ENCODE results near the gene WARS2.
A peak's percentile ranks its signal among the peaks of the same experiment; 100 is the strongest.

Gene WARS2

GRCh38 chr1:118992237-118992825 is 148.1 kb downstream of the WARS2 start:
- no peaks in the 10 kb centered on the region for H3K36me3 ChIP-seq (replicated peaks)
- in situ Hi-C loops (cut with HindIII; ENCODE audit: low pct_ligation_motif_present, low sequenced_read_pairs) = no loop called here
- H3K4me3 ChIP-seq (ENCODE audit: low read depth, low read length) = no peak overlapping the region
- no peak overlapping the region for H3K27ac ChIP-seq
- H3K27me3 ChIP-seq (replicated peaks) = no peaks in the 10 kb centered on the region
- TF ChIP-seq CTCF (IDR thresholded peaks at IDR 0.05; ENCODE audit: low read depth, low read length, missing control alignments) = no peak
- DNase-seq = no peak

GRCh38 chr1:118991448-118991847 is 149.0 kb downstream of the WARS2 start:
- no peaks in the 10 kb centered on the region for H3K36me3 ChIP-seq (replicated peaks)
- no peak for TF ChIP-seq CTCF (IDR thresholded peaks at IDR 0.05; ENCODE audit: low read depth, low read length, missing control alignments)
- in situ Hi-C loops (cut with HindIII; ENCODE audit: low pct_ligation_motif_present, low sequenced_read_pairs) = no loop called here
- H3K4me3 ChIP-seq (ENCODE audit: low read depth, low read length) = no peak overlapping the region
- no peaks in the 10 kb centered on the region for H3K27me3 ChIP-seq (replicated peaks)
- no peak for DNase-seq
- H3K27ac ChIP-seq = no peak overlapping the region

GRCh38 chr1:118990513-118991152 is 149.8 kb downstream of the WARS2 start:
- in situ Hi-C loops (cut with HindIII; ENCODE audit: low pct_ligation_motif_present, low sequenced_read_pairs) = no loop called here
- no peak for DNase-seq
- Histone ChIP-seq H3K27me3 (replicated peaks) (no peaks in the 10 kb centered on the region), H3K36me3 (replicated peaks) (no peaks in the 10 kb centered on the region), H3K27ac (peak overlapping the region; percentile 93), H3K4me3 (ENCODE audit: low read depth, low read length) (no peak overlapping the region)
- no peak for TF ChIP-seq CTCF (IDR thresholded peaks at IDR 0.05; ENCODE audit: low read depth, low read length, missing control alignments)

GRCh38 chr1:118989878-118990378 is 150.5 kb downstream of the WARS2 start:
- in situ Hi-C loops (cut with HindIII; ENCODE audit: low pct_ligation_motif_present, low sequenced_read_pairs) = no loop called here
- no peak for TF ChIP-seq CTCF (IDR thresholded peaks at IDR 0.05; ENCODE audit: low read depth, low read length, missing control alignments)
- H3K27me3 ChIP-seq (replicated peaks) = no peaks in the 10 kb centered on the region

GRCh38 chr1:118989006-118989815 is 151.2 kb downstream of the WARS2 start:
- Histone ChIP-seq H3K4me3 (ENCODE audit: low read depth, low read length) (peak overlapping the region; percentile 64), H3K36me3 (replicated peaks) (no peaks in the 10 kb centered on the region), H3K27me3 (replicated peaks) (no peaks in the 10 kb centered on the region), H3K27ac (peak overlapping the region; percentile 93)
- in situ Hi-C loops (cut with HindIII; ENCODE audit: low pct_ligation_motif_present, low sequenced_read_pairs) = no loop called here
- peak; percentile 73 for DNase-seq
- no peak for TF ChIP-seq CTCF (IDR thresholded peaks at IDR 0.05; ENCODE audit: low read depth, low read length, missing control alignments)

More at GRCh38 chr1:118989878-118990378, 150.5 kb downstream of the WARS2 start:
- Histone ChIP-seq H3K4me3 (ENCODE audit: low read depth, low read length) (no peak overlapping the region), H3K27ac (peak overlapping the region; percentile 93), H3K36me3 (replicated peaks) (no peaks in the 10 kb centered on the region)
- DNase-seq = peak; percentile 80
